Breast epithelium (tissue), 4 donors: ENCODE results near the gene DTNA. TPM values are rescaled to one million over a fixed set of nuclear protein-coding genes. Genes with fewer than 3 reads are reported as not detected.

Source experiments
- DNase-seq, 2 donors: peaks; one replicate each; pipeline ENCODE4 v3.0.0-alpha.2; 2019; ENCODE audit warnings: low spot score in 2 of 2
- H3K27ac ChIP-seq, 2 donors: fragments of 200-600 bp; sonication (generic) in 1 of 2; one replicate each; pipeline ENCODE4 v1.5.1; 2016 to 2019; ENCODE audit warnings: mild to moderate bottlenecking in 1 of 2
- H3K27me3 ChIP-seq, 2 donors: fragments of 200-600 bp; sonication (generic) in 1 of 2; one replicate each; pipeline versions ENCODE4 v1.5.1 to v1.6.0; 2017 to 2019; ENCODE audit warnings: control low read depth in 1 of 2, mild to moderate bottlenecking in 1 of 2
- H3K36me3 ChIP-seq: fragments of 200-600 bp; one replicate; pipeline ENCODE4 v1.5.1; 2019
- H3K4me1 ChIP-seq, 2 donors: fragments of 200-600 bp; sonication (generic); one replicate each; pipeline ENCODE4 v1.5.1; 2016 to 2019; ENCODE audit warnings: control low read depth in 1 of 2
- H3K4me3 ChIP-seq, 3 donors: fragments of 200-600 bp; sonication (generic); 1 replicate in 2 of 3; 2 replicates in 1 of 3; pipeline ENCODE4 v1.5.1; 2016 to 2019; ENCODE audit warnings: mild to moderate bottlenecking in 3 of 3, moderate library complexity in 2 of 3
- H3K9me3 ChIP-seq, 2 donors: fragments of 200-600 bp; sonication (generic) in 1 of 2; one replicate each; pipeline ENCODE4 v1.5.1; 2016 to 2019; ENCODE audit warnings: control low read depth in 1 of 2
- CTCF ChIP-seq, 3 donors: fragments of 450-650 bp; IDR thresholded peaks; one replicate each; pipeline ENCODE4 v1.5.1; 2016 to 2017; ENCODE audit warnings: antibody characterized with exemption in 3 of 3, mild to moderate bottlenecking in 3 of 3, moderate library complexity in 3 of 3
- POLR2A ChIP-seq: fragments of 450-650 bp; IDR thresholded peaks from one replicate; pipeline ENCODE4 v1.6.1; 2016; ENCODE audit warnings: antibody characterized with exemption, mild to moderate bottlenecking, moderate library complexity
- POLR2AphosphoS5 ChIP-seq, 3 donors: sonication (generic); formaldehyde crosslinking; IDR thresholded peaks; one replicate each; pipeline ENCODE4 v1.6.1; 2017; ENCODE audit warnings: antibody characterized with exemption in 3 of 3
- intact Hi-C: fragments of 100-400 bp; cut with DNase I; formaldehyde crosslinking; loops from one replicate; pipeline ENCODE4 v1.15.1; 2023; ENCODE audit warnings: low total_unique reads
- total RNA-seq, 3 donors: library from RNA; depleted of rRNA; stranded (reverse); fragments of >200 nt; gene quantifications; one replicate each; pipeline ENCODE4 v1.1.0, GENCODE V29; 2016

DTNA gene
- total RNA-seq, 3 donors from 2014 or later = 14.4 to 40.5 (median 17.9) TPM

GRCh38 chr18:34871435-34871834, 161.3 kb downstream of the DTNA start:
- Histone ChIP-seq H3K27ac (no peak overlapping the region), H3K4me1 (no peaks in the 10 kb centered on the region), H3K27me3 (no peaks in the 10 kb centered on the region), H3K36me3 (no peaks in the 10 kb centered on the region), H3K9me3 (no peaks in the 10 kb centered on the region), H3K4me3 (no peak overlapping the region)
- intact Hi-C loops = loop anchor here (5.0 kb wide), 1 partner anchor 484 kb away; no protein-coding TSS in a partner anchor
- TF ChIP-seq CTCF (IDR thresholded peaks at IDR 0.05) (no peak), POLR2A (no peak), POLR2AphosphoS5 (IDR thresholded peaks at IDR 0.05) (no peak)
- no peak for DNase-seq

GRCh38 chr18:34872066-34872465, 162.0 kb downstream of the DTNA start:
- Histone ChIP-seq H3K9me3 (no peaks in the 10 kb centered on the region), H3K27me3 (no peaks in the 10 kb centered on the region), H3K4me3 (no peak overlapping the region), H3K4me1 (no peaks in the 10 kb centered on the region), H3K27ac (no peak overlapping the region), H3K36me3 (no peaks in the 10 kb centered on the region)
- intact Hi-C loops = loop anchor here (5.0 kb wide), 1 partner anchor 485 kb away; no protein-coding TSS in a partner anchor
- TF ChIP-seq POLR2AphosphoS5 (IDR thresholded peaks at IDR 0.05) (no peak), CTCF (IDR thresholded peaks at IDR 0.05) (no peak), POLR2A (no peak)
- DNase-seq = no peak

GRCh38 chr18:34873986-34874580, 164.0 kb downstream of the DTNA start:
- Histone ChIP-seq H3K36me3 (no peaks in the 10 kb centered on the region), H3K9me3 (no peaks in the 10 kb centered on the region), H3K4me1 (no peaks in the 10 kb centered on the region), H3K4me3 (no peak overlapping the region), H3K27ac (no peak overlapping the region), H3K27me3 (no peaks in the 10 kb centered on the region)
- TF ChIP-seq POLR2AphosphoS5 (IDR thresholded peaks at IDR 0.05) (no peak), CTCF (IDR thresholded peaks at IDR 0.05) (no peak), POLR2A (no peak)
- intact Hi-C loops = loop anchor here (5.0 kb wide), 1 partner anchor 487 kb away; no protein-coding TSS in a partner anchor
- DNase-seq = no peak

- Histone ChIP-seq H3K27me3 (no peaks in the 10 kb centered on the region), H3K4me3 (no peak overlapping the region), H3K4me1 (no peaks in the 10 kb centered on the region), H3K27ac (no peak overlapping the region), H3K9me3 (no peaks in the 10 kb centered on the region), H3K36me3 (no peaks in the 10 kb centered on the region)
- no peak for TF ChIP-seq POLR2AphosphoS5 (IDR thresholded peaks at IDR 0.05)
- no peak for TF ChIP-seq POLR2A
- TF ChIP-seq CTCF (IDR thresholded peaks at IDR 0.05) = no peak
- intact Hi-C loops = no loop called here
- DNase-seq = no peak
These were observed 165.1 kb downstream of the DTNA start for GRCh38 chr18:34875150-34875549.

- Histone ChIP-seq H3K27ac (no peak overlapping the region), H3K4me1 (no peaks in the 10 kb centered on the region), H3K9me3 (no peaks in the 10 kb centered on the region), H3K4me3 (no peak overlapping the region), H3K27me3 (no peaks in the 10 kb centered on the region), H3K36me3 (no peaks in the 10 kb centered on the region)
- DNase-seq = no peak
- intact Hi-C loops = no loop called here
- no peak for TF ChIP-seq POLR2AphosphoS5 (IDR thresholded peaks at IDR 0.05)
- TF ChIP-seq CTCF (IDR thresholded peaks at IDR 0.05) = no peak
- no peak for TF ChIP-seq POLR2A
These were observed 170.3 kb downstream of the DTNA start for GRCh38 chr18:34880403-34880802.
